DMS153 treated with DMSO at 0.1 percent for 48 hours (cell line): Measurements from ENCODE around the gene CAND1.

ENCODE experiments used
- DNase-seq: peaks from one replicate; lab custom pipeline; 2025; ENCODE audit not compliant: unreplicated experiment; lab: John Stamatoyannopoulos, UW

CAND1 gene

DNA sequence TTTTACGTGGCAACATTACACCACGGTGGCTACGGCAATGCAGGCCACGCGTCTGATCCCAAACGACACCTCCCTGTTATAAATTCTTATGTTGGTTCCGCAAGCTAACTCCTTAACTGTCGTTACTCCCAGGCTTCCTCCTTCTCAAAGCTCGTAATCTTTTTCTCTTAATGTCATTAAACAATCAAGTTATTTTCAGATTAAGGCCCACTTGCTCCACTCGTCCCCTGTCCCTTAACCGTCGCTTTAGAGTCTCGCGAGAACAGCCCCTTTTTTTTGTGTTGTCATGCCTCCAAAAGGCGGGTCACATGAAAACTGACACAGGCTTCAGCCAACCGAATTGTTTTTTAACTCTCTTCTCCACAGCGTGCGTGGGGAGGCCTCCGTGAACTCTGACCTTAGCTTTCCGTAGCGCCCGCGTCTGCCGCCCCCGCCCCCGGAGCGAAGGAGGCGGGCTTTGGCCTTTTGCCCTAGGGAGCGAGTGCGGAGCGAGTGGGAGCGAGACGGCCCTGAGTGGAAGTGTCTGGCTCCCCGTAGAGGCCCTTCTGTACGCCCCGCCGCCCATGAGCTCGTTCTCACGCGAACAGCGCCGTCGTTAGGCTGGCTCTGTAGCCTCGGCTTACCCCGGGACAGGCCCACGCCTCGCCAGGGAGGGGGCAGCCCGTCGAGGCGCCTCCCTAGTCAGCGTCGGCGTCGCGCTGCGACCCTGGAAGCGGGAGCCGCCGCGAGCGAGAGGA lies at the start of gene CAND1:
CAND1 (plus strand) TSS at position 463 of the 737 bp plus-strand sequence. CDS start 360 bp downstream, outside the sequence.
- peak; percentile 99 for DNase-seq

DNA sequence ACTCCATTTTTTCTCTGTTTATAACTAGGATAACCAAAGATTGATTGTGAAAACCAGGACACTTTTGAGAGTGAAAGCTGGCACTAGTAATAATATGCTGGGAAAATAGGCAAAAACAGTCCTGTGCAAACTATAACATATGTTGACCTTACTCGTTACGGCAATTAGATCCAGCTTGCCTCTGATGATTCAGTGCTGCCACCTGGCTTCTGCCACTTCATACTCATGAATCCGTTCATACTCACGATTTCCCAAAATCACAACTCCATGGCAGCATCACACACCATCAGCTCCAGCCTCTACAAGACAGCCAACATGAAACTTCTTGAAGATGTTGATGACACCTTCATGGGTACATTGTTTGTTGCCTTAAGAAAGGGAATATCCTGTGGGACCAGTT lies 49.1 kb upstream of the CAND1 start:
- no peak for DNase-seq

DNA sequence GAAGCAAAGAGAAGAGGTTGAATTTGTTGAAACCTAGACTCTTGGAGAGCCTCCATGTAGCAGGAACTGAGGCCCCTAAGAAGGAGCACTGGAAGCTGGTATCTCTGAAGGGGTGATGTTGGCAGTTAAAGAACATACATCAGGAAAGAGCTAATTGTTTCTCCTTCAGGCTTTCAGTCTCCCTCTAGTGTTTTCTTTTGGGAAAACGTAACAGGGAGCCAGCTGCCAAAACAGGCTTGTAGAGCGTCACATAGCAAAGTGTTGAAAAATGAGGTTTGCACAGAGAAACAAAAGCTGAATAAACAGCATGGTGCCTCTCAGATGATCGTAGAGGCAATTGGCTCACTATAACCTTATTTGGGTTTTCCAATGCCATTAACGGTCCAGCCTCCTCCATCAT lies 46.9 kb upstream of the CAND1 start:
- peak; percentile 11 for DNase-seq

DNA sequence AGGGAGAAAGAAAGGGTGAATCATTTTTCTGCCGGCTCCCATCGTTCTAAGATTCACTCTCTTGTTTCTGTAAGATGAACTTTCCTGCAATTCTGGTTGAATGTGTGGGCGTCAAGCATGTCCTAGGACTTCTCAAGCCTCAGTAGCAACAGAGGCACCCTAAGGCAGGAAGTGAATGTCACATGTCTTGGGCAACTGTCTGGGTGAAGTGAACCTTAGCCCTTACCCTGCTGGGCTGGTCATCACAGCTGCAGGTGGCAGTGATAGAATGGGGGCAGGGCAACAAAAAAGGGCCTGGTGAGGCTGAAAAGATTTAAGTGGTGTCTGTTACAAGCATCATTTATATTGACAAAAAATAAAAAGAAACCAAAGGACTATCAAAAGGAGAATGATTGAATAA lies 45.9 kb upstream of the CAND1 start:
- DNase-seq: no peak

DNA sequence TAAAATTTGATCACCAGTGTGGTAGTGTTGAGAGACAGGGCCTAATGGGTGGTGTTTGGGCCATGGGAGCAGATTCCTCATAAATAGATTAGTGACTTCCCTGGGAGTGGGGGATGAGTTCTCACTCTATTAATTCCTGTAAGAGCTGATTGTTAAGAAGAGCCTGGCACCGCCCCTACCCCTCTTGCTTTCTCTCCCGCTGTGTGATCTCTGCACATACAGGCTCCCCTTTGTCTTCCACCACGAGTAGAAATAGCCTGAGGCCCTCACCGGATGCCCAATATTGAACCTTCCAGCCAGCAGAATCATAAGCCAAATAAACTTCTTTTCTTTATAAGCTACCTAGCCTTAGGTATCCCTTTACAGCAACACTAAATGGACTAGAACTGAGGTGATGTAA lies 31.9 kb upstream of the CAND1 start:
- no peak for DNase-seq

DNA sequence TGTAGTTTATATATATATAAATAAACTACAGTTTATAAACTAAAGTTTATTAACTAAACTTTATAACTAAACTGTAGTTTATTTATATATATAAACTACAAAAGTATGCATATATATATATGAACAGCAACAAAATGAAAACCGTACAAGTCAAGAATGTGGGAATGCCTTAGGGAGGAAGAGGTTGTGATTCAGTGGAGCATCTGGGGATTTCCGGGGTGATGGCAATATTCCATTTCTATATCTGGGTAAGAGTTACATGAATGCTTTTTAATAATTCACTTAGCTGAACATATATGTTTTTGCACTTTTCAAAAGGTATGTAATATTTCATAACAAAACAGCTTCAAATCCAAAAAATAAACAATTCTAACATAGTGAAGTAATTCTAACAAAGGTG lies 30.1 kb upstream of the CAND1 start:
- DNase-seq: no peak

DNA sequence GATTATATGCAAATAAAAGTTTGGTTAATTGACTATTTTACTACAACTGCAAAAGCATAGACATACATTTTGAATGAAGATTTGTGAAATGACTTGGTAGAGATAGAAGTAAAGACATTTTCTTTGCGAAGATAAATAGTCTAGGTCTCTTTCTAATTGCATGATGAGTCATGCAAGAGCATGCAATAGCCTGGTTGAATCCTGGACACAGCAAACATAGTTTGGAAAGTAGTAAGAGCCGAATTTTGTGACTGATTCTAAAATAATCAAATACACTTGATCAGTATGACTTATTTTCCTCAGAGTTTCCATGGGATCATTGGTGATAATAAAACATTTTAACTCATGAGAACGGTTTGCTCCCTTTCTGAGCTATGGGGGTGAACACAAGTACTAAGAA lies 27.7 kb upstream of the CAND1 start:
- DNase-seq: no peak

DNA sequence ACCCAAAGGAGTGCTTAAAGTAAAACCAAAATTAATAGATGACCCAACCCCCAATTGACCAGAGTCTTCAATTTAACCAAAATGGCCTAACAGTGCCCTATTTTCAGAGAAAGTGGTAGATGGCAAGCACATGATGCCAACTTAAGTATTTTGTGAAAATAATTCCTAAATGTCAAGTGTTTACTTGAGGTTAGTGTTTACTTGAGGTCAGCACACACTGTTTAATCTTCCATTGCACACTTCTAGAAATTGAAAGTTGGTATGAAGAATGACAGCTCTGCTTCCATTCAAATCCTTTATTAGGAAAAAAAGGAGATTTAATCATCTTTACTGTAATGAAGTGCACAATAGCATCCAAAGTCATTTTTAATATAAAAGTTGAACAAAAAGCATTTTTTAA lies 25.9 kb upstream of the CAND1 start:
- no peak for DNase-seq

DNA sequence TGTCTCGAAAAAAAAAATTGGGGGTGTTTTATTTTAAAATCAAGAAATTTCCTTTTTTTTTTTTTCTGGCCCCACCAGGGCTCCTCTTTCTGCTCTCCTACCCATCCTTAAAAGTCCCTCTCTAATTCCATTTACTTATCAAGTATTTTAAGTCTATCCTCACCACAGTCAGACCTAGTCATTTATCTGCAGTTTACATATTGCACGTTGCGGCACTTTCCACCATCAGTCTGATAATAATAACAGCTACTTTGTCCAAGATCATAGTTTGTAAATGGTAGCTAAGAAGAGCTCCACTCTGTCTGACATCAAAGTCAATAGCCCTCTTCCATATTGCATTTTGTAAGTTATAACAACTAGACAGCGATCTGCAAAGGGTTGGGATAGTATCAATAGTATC lies 23.6 kb upstream of the CAND1 start:
- DNase-seq: no peak

DNA sequence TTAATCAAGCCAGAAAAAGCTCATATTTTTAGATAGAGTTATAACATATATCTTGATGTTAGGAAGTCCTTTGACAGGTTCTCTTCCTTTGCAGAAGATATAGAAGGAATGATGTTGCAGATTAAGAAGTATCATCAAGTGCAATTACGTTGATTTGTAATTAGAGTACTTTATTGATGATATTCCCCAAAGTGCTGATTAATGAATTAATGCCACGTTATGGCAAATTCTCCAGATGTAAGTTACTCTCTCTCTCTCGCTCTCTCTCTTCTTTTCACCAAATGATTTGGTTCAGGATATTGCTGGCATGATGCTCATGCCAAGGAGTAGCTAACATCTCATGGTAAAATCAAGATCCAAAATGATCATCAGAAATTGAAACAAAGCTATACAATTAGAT lies 18.1 kb upstream of the CAND1 start:
- DNase-seq: no peak

DNA sequence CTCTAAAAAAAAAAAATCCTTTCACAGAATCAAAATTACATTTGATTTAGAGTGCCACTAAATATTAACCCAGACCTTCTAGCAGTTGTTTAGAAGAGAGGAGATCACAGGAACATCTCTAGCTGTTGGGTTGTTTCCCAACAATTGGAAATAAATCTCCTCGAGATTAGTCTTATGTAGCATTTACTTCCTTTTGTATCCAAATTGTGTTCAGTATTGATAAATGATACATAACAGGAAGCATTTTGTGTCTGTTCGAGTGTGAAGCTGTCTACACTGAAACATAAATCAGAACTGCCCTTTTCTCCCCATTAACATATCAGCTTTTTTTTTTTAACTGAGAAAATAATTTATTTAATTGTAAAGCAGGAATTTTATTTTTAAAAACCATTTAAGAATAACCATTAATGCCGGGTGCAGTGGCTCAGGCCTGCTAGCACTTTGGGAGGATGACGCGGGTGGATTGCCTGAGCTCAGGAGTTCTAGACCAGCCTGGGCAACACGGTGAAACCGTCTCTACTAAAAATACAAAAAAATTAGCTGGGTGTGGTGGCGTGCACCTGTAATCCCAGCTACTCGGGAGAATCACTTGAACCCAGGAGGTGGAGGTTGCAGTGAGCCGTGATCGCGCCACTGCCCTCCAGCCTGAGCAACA lies 14.7 kb upstream of the CAND1 start:
- DNase-seq: no peak

DNA sequence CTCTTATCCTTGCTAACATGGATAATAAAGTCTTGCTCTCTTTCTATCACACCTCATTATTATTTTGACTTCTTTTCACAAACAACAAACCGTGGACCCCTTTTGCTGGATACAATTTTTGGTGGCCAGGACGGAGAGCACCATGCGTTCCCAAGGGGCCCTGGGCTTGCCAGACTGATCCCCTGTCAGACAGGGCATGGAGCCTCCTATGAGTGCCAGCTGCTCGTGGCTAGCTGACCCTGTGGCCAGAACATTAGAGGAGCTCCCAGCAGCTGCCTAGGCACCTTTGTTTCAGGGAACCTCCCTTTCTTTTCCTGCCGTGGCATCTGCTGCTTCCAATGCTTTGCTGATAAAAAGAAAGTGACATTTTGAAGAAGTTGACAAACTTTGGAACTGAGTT lies 12.5 kb upstream of the CAND1 start:
- DNase-seq: no peak

DNA sequence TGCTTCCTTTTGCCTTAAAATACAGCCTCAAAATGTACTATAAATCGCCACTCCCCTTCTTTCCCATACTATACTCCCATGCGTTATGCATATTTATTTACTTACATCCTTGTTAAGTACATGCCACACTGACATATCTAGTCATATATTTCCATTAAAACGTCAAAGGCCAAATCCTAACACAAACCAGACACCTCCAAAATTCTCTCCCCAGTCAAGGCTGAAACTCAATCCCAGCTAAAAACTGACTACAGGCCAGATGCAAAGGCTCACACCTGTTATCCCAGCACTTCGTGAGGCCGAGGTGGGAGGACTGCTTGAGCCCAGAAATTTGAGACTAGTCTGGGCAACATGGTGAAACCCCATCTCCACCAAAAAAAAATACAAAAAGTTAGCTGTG lies 5.7 kb upstream of the CAND1 start:
- no peak for DNase-seq

DNA sequence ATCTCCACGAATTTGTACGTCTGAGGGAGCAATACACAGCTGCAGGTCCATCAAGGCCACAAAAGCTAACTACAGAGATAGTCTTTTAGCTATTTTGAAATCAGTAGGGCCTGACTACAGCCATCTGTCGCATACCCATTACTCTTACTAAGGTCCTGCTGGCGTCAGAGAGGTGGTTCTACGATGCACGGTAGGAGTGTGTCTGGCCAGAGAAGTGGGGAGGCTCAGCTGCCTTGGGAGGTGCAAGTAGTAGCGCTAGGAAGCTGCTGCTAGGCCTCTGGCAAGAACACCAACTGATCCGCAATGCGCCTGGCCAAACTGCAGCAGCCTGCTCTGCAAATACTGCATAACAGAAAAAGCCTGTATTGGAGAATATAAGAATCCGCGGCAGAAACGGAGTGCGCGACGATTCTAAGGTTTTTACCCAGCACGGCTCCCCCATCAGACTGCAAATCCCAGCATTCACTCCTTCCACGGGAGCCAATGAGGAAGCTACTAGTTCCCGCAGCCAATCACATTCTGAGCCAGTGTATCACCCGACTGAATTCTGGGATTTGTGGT lies 743 bp upstream of the CAND1 start:
- DNase-seq: peak; percentile 98

DNA sequence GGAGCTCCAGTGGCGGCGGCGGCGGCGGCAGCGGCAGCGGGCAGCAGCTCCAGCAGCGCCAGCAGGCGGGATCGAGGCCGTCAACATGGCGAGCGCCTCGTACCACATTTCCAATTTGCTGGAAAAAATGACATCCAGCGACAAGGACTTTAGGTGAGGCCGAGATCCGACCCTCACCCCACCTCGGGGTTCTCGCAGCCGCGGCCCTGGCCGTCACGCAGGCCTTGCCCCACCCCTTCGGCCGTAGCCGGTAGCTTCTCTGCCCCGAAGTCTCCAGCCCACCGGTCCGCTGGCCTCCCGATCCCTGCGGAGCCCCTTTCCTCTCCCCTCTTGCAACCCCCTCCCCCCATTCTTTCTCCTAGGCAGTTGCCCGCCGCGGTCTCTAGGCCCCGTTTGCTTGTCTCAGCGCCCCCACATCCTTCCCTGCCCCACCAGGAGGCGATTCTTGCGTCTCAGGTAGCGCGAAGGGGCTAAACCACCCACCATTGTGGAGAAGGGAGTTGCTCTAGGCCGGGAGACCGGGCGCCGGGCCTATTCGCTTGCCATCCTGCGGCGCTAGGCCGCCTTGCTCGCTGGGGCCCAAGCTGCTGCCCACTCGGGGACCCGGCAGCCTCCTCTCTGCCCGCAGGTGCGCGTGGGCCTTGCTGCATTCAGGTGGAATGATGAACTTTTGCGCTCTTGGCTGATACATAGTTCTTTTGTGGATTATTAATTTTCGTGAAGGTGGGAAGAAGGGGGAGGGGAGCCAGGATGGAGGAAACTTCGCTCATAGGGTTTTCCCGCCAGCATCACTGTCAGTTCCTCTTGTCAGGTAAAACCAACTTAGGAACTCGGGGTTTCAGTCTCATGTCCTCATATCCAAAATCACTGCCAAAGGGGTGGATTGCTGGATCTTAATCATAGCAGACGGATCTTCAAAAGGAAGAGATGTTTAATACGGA lies 745 bp downstream of the CAND1 start:
- DNase-seq: peak; percentile 14

DNA sequence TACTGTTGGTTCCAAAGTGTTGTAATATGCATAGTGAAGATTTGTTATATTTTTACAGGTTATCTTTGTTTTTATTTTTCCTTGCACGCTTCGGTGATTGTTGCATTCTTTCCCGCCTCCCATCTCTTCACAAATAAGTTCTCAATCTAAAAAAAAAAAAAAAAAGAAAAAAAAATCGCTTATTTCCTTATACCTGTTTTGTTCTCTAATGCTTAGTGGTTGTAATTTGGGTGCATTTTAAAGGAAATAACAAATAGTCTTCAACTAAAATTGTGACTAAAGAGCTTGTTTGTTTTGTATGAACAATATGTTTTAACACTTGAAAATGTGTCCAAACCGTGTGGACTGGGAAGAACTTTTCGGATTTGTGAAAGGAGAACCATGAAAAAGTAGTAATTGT lies 1.5 kb downstream of the CAND1 start:
- DNase-seq: no peak

DNA sequence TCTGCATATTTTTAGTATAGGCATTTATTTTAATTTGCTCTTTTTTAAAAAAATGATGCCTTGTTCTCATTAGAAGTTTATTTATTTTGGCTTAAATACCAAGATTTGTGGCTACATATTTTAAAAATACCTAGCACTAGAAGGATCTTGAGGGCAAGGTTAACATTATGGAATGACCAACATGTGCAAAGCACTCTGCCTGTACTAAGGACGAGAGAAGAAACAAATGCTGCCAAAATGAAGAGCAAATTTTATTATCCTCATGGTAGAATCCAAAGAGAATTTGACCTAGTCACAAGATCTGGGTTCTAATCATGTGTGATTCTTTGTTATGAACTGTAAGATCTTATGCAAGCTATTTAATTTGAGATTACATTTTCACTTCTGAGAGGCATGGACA lies 2.8 kb downstream of the CAND1 start:
- no peak for DNase-seq

DNA sequence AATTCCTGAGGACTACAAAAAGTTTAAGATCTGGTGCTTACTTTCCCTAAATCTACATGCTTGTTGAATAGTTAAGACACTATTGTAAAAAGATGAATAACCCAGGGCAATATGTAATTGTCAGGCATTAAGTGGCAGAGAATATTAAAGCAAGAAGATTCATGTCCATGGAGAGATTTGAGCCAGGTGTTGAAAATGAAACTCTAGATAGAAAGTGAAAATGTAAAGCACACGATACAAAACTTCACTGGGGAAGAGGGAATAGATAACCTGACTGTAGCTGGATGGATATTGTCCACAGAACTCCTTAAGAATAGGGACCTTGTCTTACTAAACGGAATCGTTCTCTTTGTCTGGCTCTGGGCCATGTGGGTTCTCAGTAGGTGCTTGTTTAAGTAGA lies 5.0 kb downstream of the CAND1 start:
- DNase-seq: no peak

DNA sequence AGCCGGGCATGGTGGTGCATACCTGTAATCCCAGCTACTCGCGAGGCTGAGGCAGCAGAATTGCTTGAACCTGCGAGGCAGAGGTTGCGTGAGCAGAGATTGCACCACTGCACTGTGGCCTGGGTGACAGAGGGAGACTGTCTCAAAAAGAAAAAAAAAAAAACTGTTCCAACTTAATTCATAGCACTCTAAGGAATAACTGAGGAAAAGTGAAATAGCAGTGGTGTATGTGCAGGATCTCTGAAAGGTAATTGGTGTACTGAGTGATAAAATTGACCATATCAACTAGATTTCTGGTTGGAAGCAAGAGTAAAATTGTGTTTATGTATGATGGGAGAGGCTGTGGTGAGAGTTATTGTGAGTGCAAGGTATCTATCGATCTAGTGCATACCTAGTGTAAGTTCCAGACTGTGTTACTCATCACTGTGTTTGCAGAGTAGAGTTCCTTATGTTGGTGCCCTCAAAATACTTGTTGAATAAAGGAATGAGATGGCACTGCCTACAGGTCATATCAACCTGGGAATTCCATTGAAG lies 6.3 kb downstream of the CAND1 start:
- DNase-seq: no peak

DNA sequence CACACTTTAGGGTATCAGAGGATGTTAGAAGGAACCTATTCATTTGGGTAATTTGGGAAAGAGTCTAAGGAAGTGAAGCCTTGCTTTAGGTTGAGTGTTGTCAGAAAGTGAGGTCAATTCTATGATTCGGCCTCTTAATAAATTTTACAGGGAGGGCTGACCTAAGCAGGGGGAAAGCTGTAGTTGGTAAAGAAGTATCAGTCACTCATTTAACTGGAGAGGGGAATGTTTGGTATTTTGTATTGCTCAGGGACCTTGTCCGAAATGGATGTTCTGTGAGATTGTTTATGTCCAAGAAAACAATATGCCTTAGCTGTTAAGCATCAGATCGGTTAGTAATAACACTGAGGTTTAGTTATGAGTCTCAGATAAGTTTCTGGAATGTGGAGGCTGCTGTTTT lies 7.3 kb downstream of the CAND1 start:
- no peak for DNase-seq

DNA sequence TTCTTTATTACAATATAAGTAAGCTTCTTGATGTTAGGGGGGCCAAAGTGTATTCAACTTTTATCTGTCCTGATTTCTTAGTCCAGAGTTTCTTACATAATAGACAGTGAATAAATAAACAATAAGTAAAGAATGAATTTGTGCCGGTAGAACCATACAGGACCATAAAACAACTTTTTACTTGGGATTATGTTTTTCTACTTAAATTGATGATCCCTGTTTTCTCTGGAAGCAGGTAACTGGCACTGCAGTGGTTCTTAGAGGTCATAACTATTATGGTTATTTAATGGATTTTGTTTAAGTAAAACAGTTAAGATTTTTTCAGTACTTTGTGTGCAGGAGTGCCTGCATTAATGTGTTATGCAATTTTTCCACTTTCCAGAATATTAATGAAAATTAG lies 10.5 kb downstream of the CAND1 start:
- DNase-seq: no peak
